B cell (primary cell): ENCODE data around the gene COL11A1. TPM values are rescaled to one million over a fixed set of nuclear protein-coding genes. Genes with fewer than 3 reads are reported as not detected.

Source experiments
- ATAC-seq: fragments of 200-7000 bp; cut with Tn5 transposase; one replicate; pipeline ENCODE4 v1.10.0; 2021; ENCODE audit warnings: low read depth, mild to moderate bottlenecking, moderate number of reproducible peaks, moderate library complexity
- CTCF ChIA-PET: fragments of 350-600 bp; sonication (Branson Sonifier 250); formaldehyde crosslinking; loops from one replicate; lab custom pipeline; 2021; ENCODE audit warnings: antibody characterized with exemption, inconsistent platforms; lab: Charles Lee
- POLR2A ChIA-PET: fragments of 350-600 bp; sonication (Branson Sonifier 250); formaldehyde crosslinking; loops from one replicate; lab custom pipeline; 2021; ENCODE audit warnings: antibody characterized with exemption; lab: Charles Lee
- DNase-seq: peaks from one replicate; pipeline ENCODE4 v3.0.0; 2013
- H2AFZ ChIP-seq: 2 replicates; pipeline ENCODE4 v1.6.1; 2012; ENCODE audit warnings: mild to moderate bottlenecking, low read depth, low read length; ENCODE audit not compliant: insufficient read depth, poor library complexity, severe bottlenecking
- H3K27ac ChIP-seq, 2 donors: 1 replicate in 1 of 2; 2 replicates in 1 of 2; pipeline ENCODE4 v1.5.1; 2012 to 2013; ENCODE audit warnings: low read length in 2 of 2, mild to moderate bottlenecking in 2 of 2, moderate library complexity in 1 of 2
- H3K27me3 ChIP-seq, 4 experiments: fragments of 200-600 bp in 1 of 4; sonication (generic) in 1 of 4; replicated peaks in 1 of 4; 1 replicate in 2 of 4; 2 replicates in 2 of 4; pipeline versions ENCODE4 v1.6.1 to v1.7.0; 2013 to 2016; ENCODE audit warnings: low read length in 3 of 4, mild to moderate bottlenecking in 2 of 4, mixed read lengths in 1 of 4, moderate library complexity in 1 of 4; ENCODE audit not compliant: insufficient read depth in 4 of 4, control insufficient read depth in 3 of 4; ENCODE audit errors: control extremely low read depth in 1 of 4
- H3K36me3 ChIP-seq, 2 experiments: replicated peaks in 1 of 2; 1 replicate in 1 of 2; 2 replicates in 1 of 2; pipeline versions ENCODE4 v1.6.1 to v1.7.1; 2013; ENCODE audit warnings: low read length in 1 of 2; ENCODE audit not compliant: insufficient read depth in 2 of 2, control insufficient read depth in 1 of 2; ENCODE audit errors: control extremely low read depth in 1 of 2, extremely low read depth in 1 of 2
- H3K4me1 ChIP-seq, 2 donors: fragments of 200-600 bp in 1 of 2; sonication (generic) in 1 of 2; 1 replicate in 1 of 2; 2 replicates in 1 of 2; pipeline versions ENCODE4 v1.5.1 to v1.6.1; 2013 to 2017; ENCODE audit warnings: low read length in 2 of 2; ENCODE audit not compliant: control insufficient read depth in 2 of 2, insufficient read depth in 2 of 2
- H3K4me2 ChIP-seq: replicated peaks from 2 replicates; pipeline ENCODE3; 2012; ENCODE audit warnings: mild to moderate bottlenecking, low read depth, low read length; ENCODE audit not compliant: poor library complexity, severe bottlenecking
- H3K4me3 ChIP-seq, 5 experiments: fragments of 200-600 bp in 1 of 5; sonication (generic) in 1 of 5; 1 replicate in 3 of 5; 2 replicates in 2 of 5; pipeline versions ENCODE4 v1.5.1 to v1.7.0; 2011 to 2016; ENCODE audit warnings: low read length in 4 of 5, mild to moderate bottlenecking in 4 of 5, low read depth in 2 of 5, control low read depth in 1 of 5, moderate library complexity in 1 of 5; ENCODE audit not compliant: insufficient read depth in 1 of 5; ENCODE audit errors: control extremely low read depth in 1 of 5, extremely low read depth in 1 of 5
- H3K79me2 ChIP-seq: fragments of 200-600 bp; sonication (generic); one replicate; pipeline ENCODE4 v1.6.0; 2016; ENCODE audit warnings: low read length; ENCODE audit not compliant: control insufficient read depth, insufficient read depth
- H3K9ac ChIP-seq: fragments of 200-600 bp; sonication (generic); 2 replicates; pipeline ENCODE4 v1.6.1; 2017; ENCODE audit warnings: mild to moderate bottlenecking, low read length, moderate library complexity
- H3K9me3 ChIP-seq, 3 donors: one replicate each; pipeline versions ENCODE4 v1.6.1 to v1.7.1; 2013; ENCODE audit warnings: low read length in 2 of 3; ENCODE audit not compliant: control insufficient read depth in 2 of 3, insufficient read depth in 1 of 3; ENCODE audit errors: control extremely low read depth in 1 of 3
- H4K20me1 ChIP-seq: 2 replicates; pipeline ENCODE4 v1.6.0; 2012; ENCODE audit warnings: mild to moderate bottlenecking, low read length; ENCODE audit not compliant: insufficient read depth, control insufficient read depth, poor library complexity, severe bottlenecking
- H3K27ac Mint-ChIP-seq: one replicate; pipeline ENCODE4 v1.8.0; 2021; ENCODE audit warnings: mixed read lengths
- H3K27me3 Mint-ChIP-seq: one replicate; pipeline ENCODE4 v1.8.0; 2021; ENCODE audit warnings: mixed read lengths
- H3K4me1 Mint-ChIP-seq: one replicate; pipeline ENCODE4 v1.8.0; 2021; ENCODE audit warnings: mixed read lengths
- H3K4me3 Mint-ChIP-seq: one replicate; pipeline ENCODE4 v1.8.0; 2021; ENCODE audit warnings: mixed read lengths
- H3K9me3 Mint-ChIP-seq: one replicate; pipeline ENCODE4 v1.8.0; 2022; ENCODE audit warnings: mixed read lengths; ENCODE audit not compliant: insufficient read depth
- CTCF ChIP-seq: fragments of 200-600 bp; IDR thresholded peaks from one replicate; pipeline ENCODE4 v1.8.0; 2022; ENCODE audit warnings: antibody characterized with exemption, mild to moderate bottlenecking
- EZH2 ChIP-seq: IDR thresholded peaks from 2 replicates; pipeline ENCODE4 v1.6.1; 2012; ENCODE audit warnings: borderline replicate concordance, low read depth, mild to moderate bottlenecking, moderate library complexity, low read length; ENCODE audit not compliant: insufficient read depth, poor library complexity, severe bottlenecking
- WGBS: methylation state at CpG from one replicate; pipeline ENCODE4 v1.1.5; 2013; ENCODE audit warnings: missing lambda C conversion rate; ENCODE audit not compliant: insufficient coverage; 5-methylcytosine and 5-hydroxymethylcytosine counted together
- intact Hi-C: fragments of 100-400 bp; cut with micrococcal nuclease; formaldehyde crosslinking; loops from one replicate; pipeline ENCODE4 v1.10.0; 2022
- polyA plus RNA-seq: library from polyadenylated mRNA; depleted of rRNA; stranded (reverse); fragments of >200 nt; gene quantifications from 2 replicates; pipeline ENCODE4 v1.2.3, GENCODE V29; 2012
- total RNA-seq, 2 donors: library from RNA; stranded (reverse); fragments of 120-200 nt in 1 of 2; gene quantifications; 1 replicate in 1 of 2; 2 replicates in 1 of 2; pipeline versions ENCODE4 v1.2.3 to v1.2.4, GENCODE V29; 2013 to 2022

Gene COL11A1
- total and polyA plus RNA-seq, 2 donors (not counting 1 experiment from before 2014, with no cell fraction given): not detected

DNA sequence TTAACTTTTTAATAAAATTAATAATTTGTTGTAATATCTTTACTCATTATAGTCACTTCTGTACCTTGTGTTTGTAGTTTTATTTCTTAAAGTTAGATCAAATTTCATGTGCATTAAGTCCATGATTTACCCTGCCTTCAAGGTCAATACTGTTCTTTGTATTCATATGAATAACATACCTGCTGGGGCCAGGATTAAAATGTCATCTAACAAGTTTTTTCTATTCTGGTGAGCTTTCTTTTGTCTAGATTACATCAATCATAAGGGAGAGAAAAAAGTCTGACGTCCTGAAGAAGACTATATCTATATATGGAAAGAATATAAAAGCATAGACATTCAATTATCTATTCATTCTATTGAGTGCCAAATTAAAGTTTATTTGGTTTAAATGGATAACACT, 232.6 kb downstream of the COL11A1 start:
- CTCF ChIA-PET: no interaction called here
- Histone ChIP-seq H3K36me3 (no peaks in the 10 kb centered on the region), H3K79me2 (no peaks in the 10 kb centered on the region), H3K4me3 (no peak overlapping the region), H4K20me1 (no peaks in the 10 kb centered on the region), H3K9ac (no peak overlapping the region), H3K27me3 (no peaks in the 10 kb centered on the region), H3K27ac (no peak overlapping the region), H3K4me1 (no peaks in the 10 kb centered on the region), H2AFZ (no peak overlapping the region), H3K4me2 (no peak overlapping the region), H3K9me3 (peaks cover 0 to 11% (median 0%) of the 10 kb centered on the region in 3 donors)
- intact Hi-C loops: loop anchor here (5.0 kb wide), 1 partner anchor 48 kb away; no protein-coding TSS in a partner anchor
- ATAC-seq (no peak), DNase-seq (no peak)
- Mint-ChIP-seq H3K9me3 (no peaks in the 10 kb centered on the region), H3K4me3 (no peak overlapping the region), H3K27me3 (no peaks in the 10 kb centered on the region), H3K4me1 (no peaks in the 10 kb centered on the region), H3K27ac (no peak overlapping the region)
- POLR2A ChIA-PET: no interaction called here
- no CpG with 5 or more reads among the region's 1 CpG for WGBS
- TF ChIP-seq CTCF (no peak), EZH2 (no peak)

- H3K36me3 ChIP-seq: no peaks in the 10 kb centered on the region
- DNase-seq (no peak), ATAC-seq (no peak)
- H3K4me1 ChIP-seq: no peaks in the 10 kb centered on the region
- no peaks in the 10 kb centered on the region for H3K27me3 ChIP-seq
- peaks cover 0 to 11% (median 0%) of the 10 kb centered on the region in 3 donors for H3K9me3 ChIP-seq
- H3K4me3 ChIP-seq: no peak overlapping the region
- no peaks in the 10 kb centered on the region for H3K27me3 Mint-ChIP-seq
- no peaks in the 10 kb centered on the region for H3K4me1 Mint-ChIP-seq
- H3K9me3 Mint-ChIP-seq: no peaks in the 10 kb centered on the region
- H3K4me3 Mint-ChIP-seq: no peak overlapping the region
- H3K4me2 ChIP-seq: no peak overlapping the region
- no peak overlapping the region for H3K27ac ChIP-seq
- H3K79me2 ChIP-seq: no peaks in the 10 kb centered on the region
- POLR2A ChIA-PET: no interaction called here
- TF ChIP-seq CTCF (no peak), EZH2 (no peak)
- no peak overlapping the region for H2AFZ ChIP-seq
- H3K27ac Mint-ChIP-seq: no peak overlapping the region
- no peak overlapping the region for H3K9ac ChIP-seq
- 100% methylated on average over 1 of the region's 1 CpG for WGBS
- intact Hi-C loops: no loop called here
- CTCF ChIA-PET: no interaction called here
- no peaks in the 10 kb centered on the region for H4K20me1 ChIP-seq
These were observed 235.8 kb downstream of the COL11A1 start for GRCh38 chr1:102872526-102872925.
